HL-60 (cell line): ENCODE measurements around the gene AKAP8L.

ENCODE experiments used
- CTCF ChIP-seq: IDR thresholded peaks from one replicate; pipeline ENCODE4 v1.5.1; 2011; ENCODE audit warnings: low read length, control low read depth, inconsistent platforms; ENCODE audit not compliant: insufficient read depth
- SPI1 ChIP-seq: IDR thresholded peaks from 2 replicates; pipeline ENCODE4 v1.6.1; 2012; ENCODE audit warnings: low read depth, mild to moderate bottlenecking, borderline replicate concordance

DNA sequence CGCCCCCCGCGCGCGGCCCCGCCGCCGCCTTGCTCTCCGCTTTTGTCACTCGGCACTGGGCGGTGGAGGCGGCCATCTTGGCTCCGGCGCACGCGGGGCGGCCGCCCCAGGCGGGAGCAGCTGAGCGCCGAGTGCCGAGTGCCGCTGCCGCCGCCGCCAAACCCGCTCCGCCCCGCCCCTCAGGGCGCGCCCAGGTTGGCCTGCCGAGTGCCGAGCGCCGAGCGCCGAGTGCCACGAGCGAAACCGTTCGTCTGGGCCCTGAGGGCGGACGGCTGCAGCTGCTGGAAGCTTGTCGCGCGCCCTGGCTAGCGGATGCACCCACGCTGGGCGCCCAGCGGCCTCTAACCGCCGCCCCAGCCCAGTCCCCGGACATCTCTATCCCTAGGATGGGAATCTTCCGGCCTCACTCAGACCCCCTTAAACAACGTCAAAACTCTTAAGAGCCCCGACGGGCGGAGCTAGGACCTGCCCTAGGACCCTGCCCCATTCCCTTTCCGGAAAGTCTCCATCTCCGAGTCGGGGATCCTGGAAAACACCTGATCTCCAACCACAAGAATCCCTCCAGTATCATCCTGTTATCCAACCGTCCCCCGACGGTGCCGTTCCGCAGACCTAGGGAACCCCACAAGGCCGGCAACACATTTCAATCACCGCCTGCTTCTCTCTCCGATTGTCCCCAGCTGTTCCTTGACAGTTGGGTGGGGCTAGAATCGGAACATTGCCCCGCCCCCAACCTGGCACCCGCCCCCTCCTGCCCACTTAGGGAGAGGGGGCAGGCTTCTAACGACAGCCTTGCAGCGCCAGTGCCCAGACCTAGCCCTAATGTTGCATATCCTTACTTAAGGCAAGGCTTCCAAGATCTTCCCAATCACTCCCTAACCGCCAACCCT is 14.1 kb upstream of the AKAP8L start:
- TF ChIP-seq CTCF (no peak), SPI1 (no peak)
